GM19372 (cell line): ENCODE results near the gene DGKD.
"Not testable (repeated sequence)": the region's sequence is repeated elsewhere in the genome, so short reads cannot be mapped to it uniquely, and the experiment has no call there.

Source experiments
- ATAC-seq: cut with Tn5 transposase; IDR thresholded peaks from one replicate; pipeline ENCODE4 v1.9.1; 2021; ENCODE audit warnings: mild to moderate bottlenecking, low read depth, moderate library complexity; ENCODE audit not compliant: unreplicated experiment

The DGKD gene

GRCh38 chr2:233360771-233361176, 6.5 kb downstream of the DGKD start:
- no peak for ATAC-seq

- no peak for ATAC-seq
Observed at GRCh38 chr2:233361297-233361696, 7.0 kb downstream of the DGKD start.

- no peak for ATAC-seq
Observed at GRCh38 chr2:233362742-233363141, 8.4 kb downstream of the DGKD start.

- no peak for ATAC-seq
Observed at GRCh38 chr2:233363744-233364235, 9.5 kb downstream of the DGKD start.

GRCh38 chr2:233365861-233366520, 11.7 kb downstream of the DGKD start:
- no peak for ATAC-seq

GRCh38 chr2:233367586-233367985, 13.3 kb downstream of the DGKD start:
- ATAC-seq, result no peak

- ATAC-seq, result no peak
Observed at GRCh38 chr2:233368756-233369155, 14.5 kb downstream of the DGKD start.

- ATAC-seq, result no peak
Observed at GRCh38 chr2:233369462-233369861, 15.2 kb downstream of the DGKD start.

- ATAC-seq, result no peak
Observed at GRCh38 chr2:233369897-233370685, 15.8 kb downstream of the DGKD start.

- no peak for ATAC-seq
Observed at GRCh38 chr2:233371641-233372040, 17.3 kb downstream of the DGKD start.

- ATAC-seq, result no peak
Observed at GRCh38 chr2:233372855-233373254, 18.6 kb downstream of the DGKD start.

- no peak for ATAC-seq
Observed at GRCh38 chr2:233373316-233373715, 19.0 kb downstream of the DGKD start.

GRCh38 chr2:233374776-233375175, 20.5 kb downstream of the DGKD start:
- not testable (repeated sequence) for ATAC-seq

GRCh38 chr2:233375490-233376314, 21.4 kb downstream of the DGKD start:
- no peak for ATAC-seq

- no peak for ATAC-seq
Observed at GRCh38 chr2:233379034-233379433, 24.7 kb downstream of the DGKD start.

GRCh38 chr2:233379441-233379840, 25.1 kb downstream of the DGKD start:
- no peak for ATAC-seq

- ATAC-seq, result no peak
Observed at GRCh38 chr2:233380132-233380895, 26.0 kb downstream of the DGKD start.

GRCh38 chr2:233380995-233381637, 26.8 kb downstream of the DGKD start:
- no peak for ATAC-seq

GRCh38 chr2:233381638-233381995, 27.3 kb downstream of the DGKD start:
- no peak for ATAC-seq

- no peak for ATAC-seq
Observed at GRCh38 chr2:233384015-233384414, 29.7 kb downstream of the DGKD start.
